Subcutaneous preadipocyte (primary cell): Measurements from ENCODE around the gene A3GALT2. TPM values are rescaled to one million over a fixed set of nuclear protein-coding genes. Genes with fewer than 3 reads are reported as not detected.

Experiments
- small RNA-seq: library from RNA; depleted of rRNA; stranded (forward); fragments of <200 nt; gene quantifications from one replicate; pipeline ENCODE3, GENCODE V24; 2012
- total RNA-seq: library from RNA; depleted of rRNA; stranded (reverse); fragments of >200 nt; gene quantifications from 2 replicates; pipeline ENCODE4 v1.2.3, GENCODE V29; 2012

A3GALT2 gene
- total RNA-seq: not detected in 2 replicates

DNA sequence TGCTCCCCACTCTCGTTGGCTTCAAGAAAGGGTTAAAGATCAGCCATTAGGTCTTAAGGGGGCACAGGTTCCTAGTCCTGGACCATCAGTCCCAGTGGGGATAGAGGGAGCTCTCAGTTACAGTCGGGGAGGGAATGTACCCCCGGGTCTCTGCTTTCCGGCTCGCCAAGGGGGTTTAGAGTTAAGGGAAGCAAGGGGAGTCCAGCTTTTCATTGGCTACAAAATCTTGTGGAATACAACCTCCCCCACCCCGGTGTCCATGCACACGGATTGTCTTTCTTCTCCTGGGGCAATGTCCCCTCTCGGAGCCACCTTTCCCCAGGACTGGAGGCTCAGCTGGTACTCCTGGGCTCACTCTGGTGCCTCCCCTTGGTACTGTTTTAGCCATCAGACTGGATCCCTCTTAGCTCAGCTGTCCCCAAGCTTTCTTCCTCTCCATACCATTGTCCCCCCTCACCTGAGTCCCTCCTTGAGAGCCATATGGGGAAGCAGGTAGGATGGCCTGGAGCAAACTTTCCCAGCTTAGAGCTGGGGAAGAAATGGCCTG, at the start of gene A3GALT2:
Gene A3GALT2 (minus strand): TSS at position 480 of the 547 bp plus-strand sequence. CDS start 0 bp downstream, at position 480.

Small RNA genes lying within 50 kb of the gene (small RNA-seq; reads per million reads assigned to genes)
- gene RN7SKP16: not detected

Other genes with a start within 250 kb of the A3GALT2 start
- gene AZIN2, start 239.9 kb downstream of the A3GALT2 start, total RNA-seq: 6.3 and 10.3 TPM in 2 replicates
- 1.1 and 1.2 TPM in 2 replicates for gene TRIM62, start 139.1 kb downstream of the A3GALT2 start, total RNA-seq
- gene ZNF362, start 64.6 kb downstream of the A3GALT2 start, total RNA-seq: 5.9 and 6.1 TPM in 2 replicates
- gene PHC2, start 110.0 kb upstream of the A3GALT2 start, total RNA-seq: 135 and 153 TPM in 2 replicates
- gene ZSCAN20, start 151.5 kb upstream of the A3GALT2 start, total RNA-seq: 7.7 and 8.8 TPM in 2 replicates